Measurements from ENCODE around the gene LY6G5C. TPM values are rescaled to one million over a fixed set of nuclear protein-coding genes. Genes with fewer than 3 reads are reported as not detected.
A peak's percentile ranks its signal among the peaks of the same experiment; 100 is the strongest.

Gene LY6G5C
- 0.62 TPM for total RNA-seq (2021; ENCODE audit: unreplicated experiment)
- polyA plus RNA-seq (2012; ENCODE audit: insufficient read length): 0.27 TPM
- Bru-seq, nascent RNA: percentile 20 among the genes with signal in this experiment
- percentile 29 among the genes with signal in this experiment for BruChase-seq, experiment 1, labeled RNA remaining after a 2-hour chase
- percentile 24 among the genes with signal in this experiment for BruChase-seq, experiment 2, labeled RNA remaining after a 6-hour chase
- long read RNA-seq: 0 reads

GRCh38 chr6:31680226-31681134 is at the start of gene LY6G5C:
TSS of gene LY6G5C (minus strand) at chr6:31681067. CDS start at chr6:31680373, 694 bp downstream.
- Histone ChIP-seq H3K36me3 (ENCODE audit: control insufficient read depth, insufficient read depth, low read length) (no peaks in the 10 kb centered on the region), H3K4me1 (ENCODE audit: control insufficient read depth, insufficient read depth, low read length) (peaks cover 4% of the 10 kb centered on the region; the same call in 1 of the 2 replicates), H3K27ac (ENCODE audit: low read length) (no peak within 1 kb of the TSS; the same call in 1 of the 2 replicates), H3K27me3 (ENCODE audit: control insufficient read depth, insufficient read depth, low read length) (no peaks in the 10 kb centered on the region), H3K4me3 (ENCODE audit: low read depth in 2 of 2, low read length in 2 of 2) (no peak within 1 kb of the TSS; a peak in 1 of 4 replicates), H3K9me3 (ENCODE audit: control insufficient read depth, insufficient read depth, low read depth, low read length) (no peaks in the 10 kb centered on the region)
- DNase-seq (ENCODE audit: low read depth, low spot score) (peak; percentile 30), ATAC-seq (peak; percentile 92)
- BruUV-seq (replicated peaks): no TSS peak
- intact Hi-C loops (cut with micrococcal nuclease; ENCODE audit: unreplicated experiment) (loop anchor here (5.0 kb wide), 2 partner anchors 92 to 152 kb away; no protein-coding TSS in a partner anchor), in situ Hi-C loops (cut with HindIII; ENCODE audit: low pct_unique_long_range_greater_than_20kb, low sequenced_read_pairs) (no loop called here)
- ChIA-PET CTCF (interaction anchor here (0.5 to 0.6 kb wide), 2 partner anchors 13 to 257 kb away, joined by 3 to 6 read pairs; no protein-coding TSS in a partner anchor), POLR2A (interaction anchor here (0.7 kb wide), 1 partner anchor 61 kb away, joined by 11 read pairs; no protein-coding TSS in a partner anchor)
- TF ChIP-seq TCF7L2 (IDR thresholded peaks at IDR 0.05; ENCODE audit: low read depth, low read length) (no peak), SIN3A (IDR thresholded peaks at IDR 0.05; ENCODE audit: borderline replicate concordance, insufficient read depth, low read depth, low read length) (no peak), CTCF (IDR thresholded peaks at IDR 0.05) (peak; percentile 86), REST (IDR thresholded peaks at IDR 0.05; ENCODE audit: insufficient read depth in 1 of 2, low read depth in 2 of 2, low read length in 1 of 2) (no peak), POLR2AphosphoS5 (IDR thresholded peaks at IDR 0.05; ENCODE audit: low read depth, low read length) (no peak)

GRCh38 chr6:31729979-31730630 is 49.2 kb upstream of the LY6G5C start:
- Histone ChIP-seq H3K9me3 (ENCODE audit: control insufficient read depth, insufficient read depth, low read depth, low read length) (no peaks in the 10 kb centered on the region), H3K27ac (ENCODE audit: low read length) (peak overlapping the region; percentile 91), H3K36me3 (ENCODE audit: control insufficient read depth, insufficient read depth, low read length) (peaks cover 21% of the 10 kb centered on the region), H3K27me3 (ENCODE audit: control insufficient read depth, insufficient read depth, low read length) (no peaks in the 10 kb centered on the region), H3K4me3 (ENCODE audit: low read depth in 2 of 2, low read length in 2 of 2) (peak overlapping the region; percentile 83 to 85), H3K4me1 (ENCODE audit: control insufficient read depth, insufficient read depth, low read length) (peaks cover 38% of the 10 kb centered on the region)
- in situ Hi-C loops (cut with HindIII; ENCODE audit: low pct_unique_long_range_greater_than_20kb, low sequenced_read_pairs) (no loop called here), intact Hi-C loops (cut with micrococcal nuclease; ENCODE audit: unreplicated experiment) (loop anchor here (10.0 kb wide), 1 partner anchor 105 kb away; no protein-coding TSS in a partner anchor)
- DNase-seq (ENCODE audit: low read depth, low spot score) (no peak), ATAC-seq (peak; percentile 88)
- no TSS peak for BruUV-seq (replicated peaks)
- POLR2A ChIA-PET: interaction anchor here (0.5 to 1.9 kb wide), 8 partner anchors 10 to 598 kb away, joined by 3 to 7 read pairs (median 4); partner anchors contain the start of genes BAG6, HSPA1A, HSPA1L and MSH5
- CTCF ChIA-PET: interaction anchor here (0.8 to 1.5 kb wide), 4 partner anchors 9 to 212 kb away, joined by 3 to 4 read pairs (median 3); no protein-coding TSS in a partner anchor
- TF ChIP-seq SIN3A (IDR thresholded peaks at IDR 0.05; ENCODE audit: borderline replicate concordance, insufficient read depth, low read depth, low read length) (peak; percentile 86), POLR2AphosphoS5 (IDR thresholded peaks at IDR 0.05; ENCODE audit: low read depth, low read length) (peak; percentile 99), CTCF (IDR thresholded peaks at IDR 0.05) (no peak), REST (IDR thresholded peaks at IDR 0.05; ENCODE audit: insufficient read depth in 1 of 2, low read depth in 2 of 2, low read length in 1 of 2) (no peak), TCF7L2 (IDR thresholded peaks at IDR 0.05; ENCODE audit: low read depth, low read length) (no peak; the same call in 1 of the 2 replicates)

Measured in Panc1 (cell line).